ENCODE results near the gene IDUA.
A peak's percentile ranks its signal among the peaks of the same experiment; 100 is the strongest.

GRCh38 chr4:1031956-1032795, 45.3 kb downstream of the IDUA start:
- TF ChIP-seq CTCF (IDR thresholded peaks at IDR 0.05), result peak; percentile 43
- TF ChIP-seq ZFX (IDR thresholded peaks at IDR 0.05; ENCODE audit: borderline replicate concordance), result no peak
